GM10847 (cell line): ENCODE measurements around the gene CCL16.

ENCODE experiments used
- POLR2A ChIP-seq: IDR thresholded peaks from 2 replicates; pipeline ENCODE4 v1.6.1; 2011; ENCODE audit not compliant: insufficient read length; ENCODE audit errors: extremely low read depth

CCL16 gene

GRCh38 chr17:35968520-35969054 lies 12.7 kb downstream of the CCL16 start:
- no peak for TF ChIP-seq POLR2A

- TF ChIP-seq POLR2A: no peak
Observed at GRCh38 chr17:35965272-35965671, 16.0 kb downstream of the CCL16 start.

GRCh38 chr17:35963663-35964062 lies 17.6 kb downstream of the CCL16 start:
- no peak for TF ChIP-seq POLR2A

GRCh38 chr17:35953720-35954119 lies 27.6 kb downstream of the CCL16 start:
- no peak for TF ChIP-seq POLR2A

GRCh38 chr17:35949401-35949800 lies 31.9 kb downstream of the CCL16 start:
- TF ChIP-seq POLR2A: no peak

- no peak for TF ChIP-seq POLR2A
Observed at GRCh38 chr17:35948092-35948491, 33.2 kb downstream of the CCL16 start.

- no peak for TF ChIP-seq POLR2A
Observed at GRCh38 chr17:35947156-35947585, 34.1 kb downstream of the CCL16 start.

GRCh38 chr17:35944151-35944550 lies 37.1 kb downstream of the CCL16 start:
- TF ChIP-seq POLR2A: no peak

- TF ChIP-seq POLR2A: no peak
Observed at GRCh38 chr17:35943537-35943936, 37.8 kb downstream of the CCL16 start, which contains the start of gene LYZL6. TSS of gene LYZL6 (minus strand) at chr17:35943713. CDS start at chr17:35939356, 4,357 bp downstream.

GRCh38 chr17:35942588-35943186 lies 38.6 kb downstream of the CCL16 start:
- no peak for TF ChIP-seq POLR2A

- no peak for TF ChIP-seq POLR2A
Observed at GRCh38 chr17:35936063-35936462, 45.2 kb downstream of the CCL16 start.

GRCh38 chr17:35934760-35935159 lies 46.5 kb downstream of the CCL16 start:
- TF ChIP-seq POLR2A: no peak

GRCh38 chr17:35932586-35932985 lies 48.7 kb downstream of the CCL16 start:
- no peak for TF ChIP-seq POLR2A

- TF ChIP-seq POLR2A: no peak
Observed at GRCh38 chr17:35931794-35932425, 49.4 kb downstream of the CCL16 start.

- TF ChIP-seq POLR2A: peak; percentile 65
Observed at GRCh38 chr17:35930211-35931065, 50.9 kb downstream of the CCL16 start, which contains the start of gene RDM1. TSS of gene RDM1 (minus strand) at chr17:35930773. CDS start at chr17:35930727, 46 bp downstream.
